Epithelial cell of prostate (primary cell): Measurements from ENCODE around the gene LTF.

Experiments
- DNase-seq: peaks from one replicate; pipeline ENCODE4 v3.0.0-alpha.2; 2011; ENCODE audit warnings: low read depth, low spot score
- H3K27ac ChIP-seq: fragments of 450-650 bp; 2 replicates; pipeline ENCODE4 v1.5.1; 2017; ENCODE audit warnings: mild to moderate bottlenecking

Gene LTF

DNA sequence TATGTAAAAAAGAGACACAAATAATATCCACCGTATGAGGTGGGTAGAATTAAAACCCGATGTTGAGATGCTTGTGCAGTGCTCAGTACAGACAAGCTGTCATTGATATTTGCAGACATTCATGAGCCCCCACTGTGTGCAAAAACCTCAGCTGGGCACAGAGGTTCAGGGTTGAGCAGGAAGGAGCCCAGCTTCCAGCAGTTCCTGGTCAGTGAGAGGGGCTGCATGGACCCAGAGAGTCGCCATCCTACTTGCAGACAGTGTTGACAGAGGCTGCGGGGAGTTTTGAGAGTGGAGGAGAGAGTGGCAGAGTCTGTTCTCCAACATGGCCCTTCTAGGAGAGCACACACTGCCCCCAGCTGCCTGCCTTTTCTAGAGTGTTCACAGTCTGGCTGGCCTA, 6.1 kb upstream of the LTF start:
- H3K27ac ChIP-seq: no peak overlapping the region
- no peak for DNase-seq

DNA sequence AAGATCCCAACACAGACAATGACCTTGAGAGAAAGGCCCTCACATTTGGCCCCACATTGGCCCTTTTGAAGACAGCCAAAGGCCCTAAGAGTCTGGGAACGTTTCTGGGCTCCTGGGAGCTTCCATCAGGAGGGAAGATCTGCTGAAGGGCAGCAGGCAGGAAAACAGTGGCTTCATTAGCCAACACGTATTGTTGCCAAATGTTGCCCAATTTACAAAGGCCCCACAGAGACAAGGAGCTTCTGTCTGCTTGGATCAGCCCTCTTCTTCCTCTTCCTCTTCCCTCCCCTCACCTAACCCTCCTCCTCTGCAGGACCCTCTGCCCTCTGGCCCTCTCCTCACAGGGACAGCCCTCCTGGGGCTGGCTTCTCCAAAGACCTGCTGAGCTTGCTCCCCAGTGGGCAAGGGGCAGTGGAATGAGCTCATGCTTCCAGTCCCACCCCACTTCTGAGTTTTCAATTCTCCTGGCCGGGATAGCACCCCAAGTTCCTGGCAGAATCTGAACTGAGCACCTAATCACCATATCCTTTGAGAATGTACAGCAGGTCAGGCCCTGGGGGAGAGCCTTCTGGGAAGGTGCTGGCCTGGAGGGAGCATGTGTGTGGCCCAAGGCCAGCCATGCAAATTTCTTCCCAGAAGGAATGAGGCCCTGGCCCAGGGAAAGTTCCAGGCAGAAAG, 5.1 kb upstream of the LTF start:
- DNase-seq: no peak
- no peak overlapping the region for H3K27ac ChIP-seq

DNA sequence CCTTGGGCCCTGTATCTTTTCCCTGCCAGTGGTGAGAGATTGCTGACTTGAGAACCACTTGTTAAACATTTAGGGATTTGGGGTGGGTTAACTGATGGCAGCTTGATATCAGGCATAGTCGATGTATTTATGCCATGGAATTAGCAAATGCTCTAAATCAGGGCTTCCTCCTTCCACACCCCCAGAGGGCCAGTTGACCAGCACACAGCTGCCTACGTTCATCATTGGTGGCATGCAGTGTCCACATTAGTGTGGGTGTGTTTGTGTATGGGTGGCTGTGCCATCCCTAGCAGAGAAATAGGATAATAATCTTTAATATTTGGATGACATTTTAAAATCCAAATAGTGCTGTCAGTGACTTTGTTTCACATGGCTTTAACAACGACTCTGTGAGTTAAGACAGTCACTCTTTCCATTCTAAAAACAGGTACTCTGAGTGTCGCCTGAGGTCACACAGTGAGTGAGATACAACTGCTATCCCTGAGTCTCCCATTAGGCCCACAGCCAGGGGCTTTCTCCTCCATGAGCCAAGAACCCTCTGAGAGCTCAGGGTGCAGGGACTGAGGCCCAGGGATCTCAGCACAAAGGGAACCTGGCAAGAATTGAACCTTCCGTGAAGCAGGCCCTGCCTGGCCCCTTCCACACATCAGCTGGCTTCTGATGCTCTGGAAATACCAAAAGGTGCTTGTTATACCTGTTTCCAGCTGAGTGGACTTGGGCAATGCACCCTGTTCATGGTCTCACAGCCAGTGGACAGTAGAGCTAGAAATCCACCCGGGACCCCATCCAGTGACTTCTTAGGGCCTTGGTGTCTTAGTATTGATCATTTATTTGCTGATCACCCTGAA, 4.3 kb upstream of the LTF start:
- H3K27ac ChIP-seq: no peak overlapping the region
- DNase-seq: no peak

DNA sequence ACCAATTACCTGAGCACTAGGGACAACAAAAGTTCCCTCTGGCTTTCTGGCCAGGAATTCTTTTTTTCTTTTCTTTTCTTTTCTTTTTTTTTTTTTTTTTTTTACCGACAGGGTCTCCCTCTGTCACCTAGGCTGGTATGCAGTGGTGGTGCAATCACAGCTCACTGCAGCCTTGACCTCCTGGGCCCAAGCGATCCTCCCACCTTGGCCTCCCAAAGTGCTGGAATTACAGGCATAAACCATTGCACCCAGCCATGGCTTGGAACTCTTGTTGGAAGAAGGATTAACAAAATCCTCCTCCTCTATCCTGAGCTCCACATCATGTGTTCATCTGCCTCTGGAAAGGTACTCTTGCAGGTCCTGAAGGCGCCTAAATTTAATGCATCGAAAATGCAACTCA, 2.9 kb upstream of the LTF start:
- no peak for DNase-seq
- no peak overlapping the region for H3K27ac ChIP-seq

DNA sequence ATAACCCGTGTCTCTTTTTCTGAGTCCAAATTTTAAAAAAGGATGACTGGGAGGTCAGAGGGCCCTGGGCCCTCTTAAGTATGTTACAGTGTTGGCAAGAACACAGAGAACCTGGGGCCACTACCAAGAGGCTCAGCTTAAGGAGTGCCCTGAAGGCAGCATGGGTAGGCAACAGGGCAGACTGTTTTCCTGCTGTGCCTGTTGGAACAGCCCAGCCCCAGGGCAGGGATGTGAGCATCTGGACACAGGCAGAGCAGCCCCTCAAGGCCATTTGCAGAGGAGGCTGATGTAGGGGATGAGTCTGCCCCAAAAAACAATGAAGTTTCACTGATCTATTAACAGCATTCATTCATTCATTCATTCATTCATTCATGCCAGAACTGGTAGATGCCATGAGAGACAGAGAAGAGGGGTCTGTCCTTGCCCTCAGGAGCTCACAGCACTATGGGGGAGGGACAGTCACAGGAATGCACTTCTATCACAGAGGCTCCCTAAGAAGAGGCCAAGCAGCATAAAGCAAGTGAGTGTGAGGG, 2.2 kb upstream of the LTF start:
- no peak overlapping the region for H3K27ac ChIP-seq
- no peak for DNase-seq

DNA sequence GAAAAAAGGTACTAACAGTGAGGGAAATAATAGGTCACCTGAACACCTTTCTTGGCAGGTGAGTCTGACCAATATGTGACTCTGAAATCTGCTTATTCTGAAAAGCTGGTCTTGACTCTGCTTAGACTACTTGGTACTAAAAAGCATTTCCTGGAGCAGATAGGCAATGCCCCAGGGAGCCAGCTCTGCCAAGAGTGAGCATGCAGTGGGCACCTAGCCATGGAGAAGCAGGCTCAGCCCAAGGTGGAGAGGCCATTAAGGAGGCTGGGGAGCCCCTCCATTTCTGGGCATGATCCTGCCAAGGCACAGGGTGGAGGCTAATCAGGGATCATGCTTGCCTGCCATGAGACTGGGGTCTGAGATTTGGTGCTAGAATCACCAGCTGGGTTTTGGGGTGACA, 1.6 kb upstream of the LTF start:
- H3K27ac ChIP-seq: no peak overlapping the region
- no peak for DNase-seq

DNA sequence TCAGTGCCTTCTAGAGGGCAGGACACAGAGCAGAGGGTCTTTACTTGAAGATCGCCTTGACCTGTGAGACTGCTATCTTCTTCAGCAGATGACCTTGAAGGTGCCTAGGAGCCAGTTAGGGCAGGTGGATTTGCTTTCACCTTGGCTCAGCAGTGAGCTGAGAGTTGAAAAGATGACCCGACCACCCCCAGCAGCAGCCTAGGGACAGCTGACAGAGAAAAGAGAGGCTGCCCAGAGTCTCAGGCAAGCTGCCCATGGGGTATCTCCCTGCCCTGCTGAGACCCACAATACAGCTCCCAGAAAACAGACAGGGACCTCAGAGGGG, 453 bp upstream of the LTF start:
- DNase-seq: no peak
- no peak overlapping the region for H3K27ac ChIP-seq

DNA sequence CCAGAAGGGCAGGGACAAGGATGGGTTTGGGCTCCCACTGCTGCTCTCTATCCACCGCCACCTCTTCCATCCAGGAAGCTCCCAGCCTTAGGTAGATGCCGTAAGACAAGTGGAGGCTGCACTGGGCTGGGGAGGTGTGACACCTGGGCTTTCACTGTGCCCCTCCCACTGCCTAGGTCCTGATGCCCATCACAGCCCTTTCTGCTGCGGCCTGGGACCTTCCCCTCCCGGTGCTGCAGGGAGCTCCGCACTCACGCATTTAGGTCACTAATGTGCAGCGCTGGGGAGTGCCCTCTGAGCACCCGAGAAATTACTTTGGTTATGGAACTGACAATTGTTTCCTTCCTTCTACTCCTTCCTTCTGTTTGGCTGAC, 850 bp downstream of the LTF start:
- DNase-seq: no peak
- H3K27ac ChIP-seq: no peak overlapping the region

DNA sequence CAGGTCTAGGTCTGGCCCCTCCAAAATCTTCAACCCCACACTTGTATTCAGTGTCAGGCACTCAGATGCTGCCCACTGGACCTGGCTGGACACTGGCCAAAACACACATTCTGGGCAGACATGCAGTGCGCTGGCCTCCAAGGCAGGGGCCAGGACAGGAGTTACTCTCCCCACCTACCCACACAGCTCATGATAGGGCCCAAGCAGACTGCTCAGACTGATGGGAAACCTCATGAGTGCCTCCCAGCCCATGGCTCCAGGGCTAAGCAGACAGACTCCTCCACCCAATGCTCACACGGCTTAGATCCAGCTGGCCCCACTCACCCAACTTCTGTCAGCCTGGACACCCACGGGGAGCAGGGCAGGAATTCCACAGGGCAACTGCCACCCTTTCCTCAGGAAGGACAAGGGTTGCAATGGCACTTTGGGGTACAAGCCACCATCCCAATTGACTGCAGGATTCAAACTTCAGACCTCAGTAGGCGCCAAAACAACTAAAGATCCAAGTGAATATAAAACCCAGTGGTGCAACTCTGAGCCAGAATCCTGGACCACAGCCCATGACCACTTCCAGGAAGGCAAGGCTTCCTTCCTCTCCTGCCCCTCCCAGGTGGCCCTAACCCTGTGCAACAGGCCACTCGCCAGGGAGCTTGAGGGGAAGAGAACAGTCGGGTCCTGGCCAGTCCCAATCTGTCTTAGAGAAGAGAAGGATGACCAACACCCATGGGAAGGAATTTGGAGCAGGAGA, 1.4 kb downstream of the LTF start:
- H3K27ac ChIP-seq: no peak overlapping the region
- DNase-seq: no peak

DNA sequence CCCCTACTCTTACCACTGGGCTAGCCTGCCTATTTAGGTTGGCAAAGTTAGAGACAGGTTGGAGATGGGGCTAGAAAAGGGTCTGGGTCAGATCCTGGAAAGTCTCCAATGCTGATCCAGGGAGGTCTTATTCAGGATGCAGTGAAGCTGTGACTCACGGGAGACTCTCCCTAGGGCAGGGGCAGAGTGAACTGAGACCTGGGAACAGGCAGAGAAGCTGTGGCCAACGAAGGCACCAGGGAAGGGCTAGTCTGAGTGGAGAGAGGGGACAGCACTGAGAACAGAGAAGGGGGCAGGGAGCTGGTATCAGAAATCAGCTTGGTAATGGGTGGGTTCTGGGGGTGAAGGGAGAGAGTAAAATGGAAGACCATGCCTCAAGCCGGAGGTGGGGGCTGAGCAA, 2.2 kb downstream of the LTF start:
- H3K27ac ChIP-seq: no peak overlapping the region
- DNase-seq: no peak

DNA sequence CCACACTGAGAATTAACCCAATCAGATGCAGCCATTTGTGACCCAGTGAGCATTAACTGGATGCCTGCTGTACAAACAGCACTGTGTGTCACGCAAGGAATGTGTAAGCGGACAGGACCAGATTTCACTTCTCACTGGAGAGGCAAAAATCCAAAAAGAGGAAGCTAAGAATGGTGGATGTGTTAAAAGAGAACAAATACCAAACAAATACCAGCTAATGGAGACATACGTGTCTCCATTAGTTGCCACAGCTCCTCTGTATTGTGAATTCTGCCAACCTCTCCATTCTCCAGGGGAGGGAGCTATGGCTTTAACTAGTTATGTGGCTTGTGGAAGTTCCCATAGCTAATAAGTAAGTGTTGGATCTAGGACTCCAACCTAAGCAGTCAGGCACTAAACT, 2.6 kb downstream of the LTF start:
- no peak for DNase-seq

DNA sequence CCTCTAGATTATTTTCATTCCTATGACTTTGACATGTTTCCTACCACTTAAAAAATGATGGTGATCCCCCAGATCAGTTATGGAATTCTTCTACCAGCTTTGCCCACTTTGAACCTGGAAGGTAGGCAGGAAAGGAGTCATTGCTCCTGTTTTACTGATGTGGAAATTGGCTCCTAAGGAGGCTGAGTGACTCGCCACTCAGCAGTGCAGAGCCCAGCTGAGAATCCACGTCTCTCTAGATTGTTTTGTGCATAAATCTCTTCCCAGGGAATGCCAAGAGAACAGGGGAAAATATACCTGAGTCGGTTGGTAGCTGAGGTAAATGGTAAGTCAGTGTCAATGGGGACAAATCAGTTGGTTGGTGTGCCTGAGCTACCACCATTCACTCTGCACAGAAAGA, 4.7 kb downstream of the LTF start:
- H3K27ac ChIP-seq: no peak overlapping the region
- no peak for DNase-seq

More for the DNA sequence above, 2.6 kb downstream of the LTF start:
- H3K27ac ChIP-seq: no peak overlapping the region

DNA sequence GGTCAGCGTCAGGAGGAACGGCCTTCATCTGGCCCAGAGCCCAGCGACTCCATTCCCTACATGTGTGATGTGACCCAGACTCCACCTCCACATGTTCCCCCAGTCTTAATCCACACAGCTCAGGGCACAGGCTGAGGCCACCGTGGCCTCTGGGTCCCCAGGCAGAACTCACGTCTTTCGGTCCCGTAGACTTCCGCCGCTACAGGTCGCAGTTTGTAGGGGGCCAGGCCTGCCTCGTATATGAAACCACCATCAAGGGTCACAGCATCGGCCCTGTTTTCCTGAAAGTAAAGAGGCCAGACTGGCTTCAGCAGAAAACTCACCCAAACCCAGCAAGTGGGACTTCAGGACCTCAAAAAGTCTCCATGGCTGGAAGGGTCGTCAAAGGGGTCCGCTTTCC, 8.6 kb downstream of the LTF start:
- DNase-seq: no peak
- no peak overlapping the region for H3K27ac ChIP-seq

DNA sequence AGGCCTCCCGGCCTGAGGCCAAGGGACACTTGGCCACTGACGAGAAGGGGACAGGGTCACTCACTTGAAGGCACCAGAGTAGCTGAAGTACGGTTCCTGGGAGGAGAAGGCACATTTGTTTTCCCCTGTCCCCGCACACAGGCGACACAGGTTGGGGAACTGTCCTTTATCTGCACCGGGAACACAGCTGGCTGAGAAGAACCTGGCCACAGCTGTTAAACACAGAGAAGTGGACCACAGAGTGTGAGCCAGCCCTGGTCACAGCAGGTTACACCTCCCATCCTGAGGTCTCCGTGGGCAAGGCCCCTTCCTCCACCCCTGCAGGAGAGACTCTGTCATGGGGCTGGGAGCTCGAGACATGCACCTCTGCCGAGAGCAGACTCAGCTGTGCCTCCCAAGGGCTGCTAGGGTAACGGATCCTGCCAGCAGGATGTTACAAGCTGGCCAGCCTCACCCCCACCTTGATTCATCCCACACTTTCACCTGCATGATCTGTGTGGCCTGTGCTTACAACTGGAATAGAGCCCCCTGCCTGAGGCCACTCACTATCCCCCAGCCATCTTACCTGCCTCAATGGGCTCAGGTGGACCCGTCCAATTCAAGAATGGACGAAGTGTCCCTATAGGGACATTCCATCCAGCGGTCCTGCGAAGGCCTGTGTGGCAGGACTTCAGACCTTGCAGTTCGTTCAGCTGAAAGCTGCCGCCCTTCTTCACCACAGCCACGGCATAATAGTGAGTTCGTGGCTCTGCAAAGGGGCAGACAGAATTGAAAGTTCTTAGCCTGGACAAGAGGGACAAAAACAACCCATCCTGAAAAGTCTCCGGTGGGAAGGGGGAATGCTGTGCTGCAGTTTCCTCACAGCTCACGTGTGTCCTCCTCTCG, 9.2 kb downstream of the LTF start:
- no peak for DNase-seq
- no peak overlapping the region for H3K27ac ChIP-seq

DNA sequence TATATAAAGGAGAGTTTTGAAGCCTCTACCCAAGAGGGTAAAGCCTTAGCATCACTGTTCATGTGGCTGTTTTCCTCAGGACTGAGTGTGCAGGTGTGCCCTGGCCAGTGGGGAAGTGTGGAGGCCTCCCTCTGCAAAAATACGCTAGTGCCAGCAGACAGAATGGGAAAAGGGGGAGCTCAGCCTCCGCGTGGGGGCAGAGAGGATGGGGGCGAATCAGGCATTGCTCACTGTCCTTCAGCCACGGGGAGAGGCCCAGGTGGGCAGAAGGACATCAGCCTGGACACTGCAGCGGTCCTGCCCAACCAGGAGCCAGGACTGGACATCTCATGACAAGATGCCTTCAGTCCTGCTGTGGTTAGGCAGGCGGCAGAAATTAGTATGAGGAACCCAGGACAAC, 10.1 kb downstream of the LTF start:
- no peak overlapping the region for H3K27ac ChIP-seq
- DNase-seq: no peak

DNA sequence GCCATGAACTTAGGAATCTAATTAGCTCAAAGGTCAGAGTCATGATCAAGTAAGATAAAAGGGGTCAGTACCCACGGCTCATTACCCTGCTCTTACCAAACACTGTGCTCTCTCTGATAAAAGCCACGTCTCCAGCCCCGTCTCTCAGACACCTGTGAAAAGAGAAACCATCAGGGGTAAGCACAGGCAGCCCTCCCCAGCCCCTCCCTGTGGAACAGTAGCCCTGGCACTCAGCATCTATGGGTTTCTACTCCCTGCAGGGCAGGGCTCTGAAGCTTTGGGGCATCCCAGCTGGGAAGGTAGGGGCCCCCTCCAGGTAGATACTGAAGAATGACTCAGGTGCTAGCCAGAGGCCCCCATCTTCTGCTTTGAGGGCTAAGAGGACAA, 10.5 kb downstream of the LTF start:
- no peak overlapping the region for H3K27ac ChIP-seq
- no peak for DNase-seq

DNA sequence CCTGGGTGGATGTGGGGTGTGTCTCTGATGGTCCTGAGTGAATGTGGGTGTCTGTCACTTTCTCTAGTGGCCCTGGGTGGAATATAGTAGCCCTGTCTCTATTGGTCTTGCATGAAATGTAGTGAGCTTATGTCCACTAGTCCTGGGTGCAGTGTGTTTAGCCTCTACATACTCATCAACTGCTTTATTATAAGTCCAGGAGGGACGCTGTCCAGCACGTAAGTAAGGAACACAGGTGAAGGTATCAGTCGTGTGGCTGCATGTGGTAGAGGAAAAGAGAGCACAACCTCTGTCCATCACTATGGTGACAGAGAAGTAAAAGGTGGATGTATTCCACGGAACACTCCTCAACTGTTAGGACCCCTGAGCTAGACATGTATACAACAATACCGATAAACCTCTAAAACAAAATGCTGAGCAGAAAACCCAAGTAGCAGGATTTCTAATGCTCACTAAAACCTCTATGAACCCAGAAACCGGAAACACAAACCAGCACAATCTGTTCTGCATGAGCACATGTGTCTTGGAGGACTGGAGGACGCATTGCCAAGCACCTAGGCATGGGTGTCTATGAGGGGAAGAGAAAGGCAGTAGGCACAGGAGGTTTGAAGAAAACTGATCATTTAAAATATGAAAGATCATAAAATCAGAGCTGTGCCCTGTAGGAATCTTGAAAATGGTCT, 11.0 kb downstream of the LTF start:
- H3K27ac ChIP-seq: no peak overlapping the region
- DNase-seq: no peak

DNA sequence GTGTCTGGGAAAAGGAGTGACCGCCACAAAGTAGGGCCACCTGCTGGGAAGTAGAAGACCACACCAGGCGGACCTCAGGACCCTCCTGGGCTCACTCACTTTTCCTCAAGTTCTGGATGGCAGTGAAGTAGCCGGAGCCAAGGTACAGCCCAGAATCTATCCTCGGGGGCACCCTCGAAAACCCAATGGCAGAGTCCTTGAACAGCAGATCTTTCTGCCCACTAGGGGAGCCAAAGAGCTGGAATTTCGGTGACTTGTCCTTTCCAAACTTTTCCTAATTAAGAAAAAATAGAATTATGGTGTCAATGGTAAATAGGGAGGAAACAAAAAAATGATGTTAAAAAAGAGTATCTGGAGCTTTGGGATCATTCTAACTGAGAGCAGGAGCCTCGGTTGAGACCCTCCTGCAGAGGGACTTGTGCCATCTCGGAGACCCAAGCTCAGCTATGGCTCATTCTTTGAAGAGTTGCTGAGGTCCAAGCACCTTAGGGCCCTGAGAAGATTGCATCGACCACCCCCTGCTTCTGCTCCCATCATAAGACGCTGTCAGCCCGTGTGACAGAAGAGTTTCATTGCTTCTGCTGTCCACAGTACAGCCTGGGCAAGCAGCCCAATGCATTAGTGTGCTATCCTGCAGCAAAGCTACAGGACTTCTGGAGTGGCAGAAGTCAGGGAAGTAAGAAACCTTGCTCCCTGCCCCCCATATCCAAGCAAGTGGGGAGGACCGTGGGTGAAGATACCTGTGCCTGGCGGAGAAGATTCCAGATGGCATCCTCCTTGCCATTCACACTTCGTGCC, 14.8 kb downstream of the LTF start:
- DNase-seq: no peak
- no peak overlapping the region for H3K27ac ChIP-seq

DNA sequence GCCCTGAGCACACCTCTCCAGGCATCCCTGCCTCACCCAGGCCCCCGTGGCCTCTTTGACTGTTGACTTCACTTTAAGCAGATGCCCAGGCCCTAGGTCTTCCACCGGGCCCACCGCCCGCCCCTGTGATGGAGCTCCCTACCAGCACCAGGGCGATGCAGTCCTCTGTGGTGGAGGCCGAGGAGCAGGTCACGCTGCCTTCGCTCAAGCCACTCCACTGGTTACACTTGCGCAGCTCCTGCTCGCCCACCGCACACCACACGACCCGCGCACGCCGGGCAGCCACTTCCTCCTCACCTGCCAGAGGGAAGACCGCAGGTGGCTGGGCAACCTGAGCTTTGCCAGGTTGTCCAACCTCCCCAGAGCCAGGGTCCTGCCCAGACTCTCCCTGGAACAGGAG, 16.0 kb downstream of the LTF start:
- H3K27ac ChIP-seq: no peak overlapping the region
- DNase-seq: no peak
